ENCODE measurements around the gene SCN8A. TPM values are rescaled to one million over a fixed set of nuclear protein-coding genes. Genes with fewer than 3 reads are reported as not detected.
"Not testable (repeated sequence)": the region's sequence is repeated elsewhere in the genome, so short reads cannot be mapped to it uniquely, and the experiment has no call there.

Gene SCN8A
- total and polyA plus RNA-seq, 3 donors from 2014 or later = 4.8 to 15.3 (median 11.0) TPM

- Histone ChIP-seq H3K27ac (no peak overlapping the region), H3K27me3 (no peaks in the 10 kb centered on the region), H3K4me1 (no peaks in the 10 kb centered on the region), H3K4me3 (no peak overlapping the region), H3K36me3 (ENCODE audit: low read depth, missing control alignments) (no peaks in the 10 kb centered on the region), H3K9me3 (no peaks in the 10 kb centered on the region)
- intact Hi-C loops (cut with DNase I; ENCODE audit: low total_unique reads) = no loop called here
- DNase-seq = no peak
- TF ChIP-seq CTCF (IDR thresholded peaks at IDR 0.05) (no peak), POLR2A (IDR thresholded peaks at IDR 0.05) (no peak)
- 78% methylated on average over 4 of the region's 4 CpGs for whole genome bisulfite sequencing, 2 donors
Measured at GRCh38 chr12:51598156-51598555, 7.1 kb downstream of the SCN8A start.

GRCh38 chr12:51600721-51601120, 9.7 kb downstream of the SCN8A start:
- 76 to 82% methylated on average over 1 of the region's 1 CpG for WGBS, 2 donors
- Histone ChIP-seq H3K4me3 (no peak overlapping the region), H3K36me3 (ENCODE audit: low read depth, missing control alignments) (no peaks in the 10 kb centered on the region), H3K27me3 (no peaks in the 10 kb centered on the region), H3K4me1 (no peaks in the 10 kb centered on the region), H3K27ac (no peak overlapping the region), H3K9me3 (no peaks in the 10 kb centered on the region)
- DNase-seq = no peak
- intact Hi-C loops (cut with DNase I; ENCODE audit: low total_unique reads) = no loop called here
- TF ChIP-seq CTCF (IDR thresholded peaks at IDR 0.05) = no peak
- TF ChIP-seq POLR2A (IDR thresholded peaks at IDR 0.05) = no peak

- Histone ChIP-seq H3K4me1 (no peaks in the 10 kb centered on the region), H3K4me3 (no peak overlapping the region), H3K9me3 (no peaks in the 10 kb centered on the region), H3K27ac (no peak overlapping the region), H3K27me3 (no peaks in the 10 kb centered on the region), H3K36me3 (ENCODE audit: low read depth, missing control alignments) (no peaks in the 10 kb centered on the region)
- TF ChIP-seq CTCF (IDR thresholded peaks at IDR 0.05) (no peak), POLR2A (IDR thresholded peaks at IDR 0.05) (no peak)
- DNase-seq = no peak
- intact Hi-C loops (cut with DNase I; ENCODE audit: low total_unique reads) = no loop called here
Measured at GRCh38 chr12:51601241-51601640, 10.2 kb downstream of the SCN8A start.

- H3K36me3 ChIP-seq (ENCODE audit: low read depth, missing control alignments); H3K4me3 ChIP-seq; intact Hi-C loops (cut with DNase I; ENCODE audit: low total_unique reads); H3K9me3 ChIP-seq; H3K4me1 ChIP-seq; DNase-seq; H3K27ac ChIP-seq; H3K27me3 ChIP-seq: not testable (repeated sequence)
- WGBS, 2 donors = 85 to 95% methylated on average over 1 of the region's 1 CpG
Measured at GRCh38 chr12:51605896-51606295, 14.9 kb downstream of the SCN8A start.

- H3K9me3 ChIP-seq; H3K4me3 ChIP-seq; intact Hi-C loops (cut with DNase I; ENCODE audit: low total_unique reads); H3K36me3 ChIP-seq (ENCODE audit: low read depth, missing control alignments); H3K4me1 ChIP-seq; DNase-seq; H3K27me3 ChIP-seq; H3K27ac ChIP-seq: not testable (repeated sequence)
- WGBS, 2 donors = 79 to 91% methylated on average over 2 of the region's 2 CpGs
Measured at GRCh38 chr12:51607197-51607596, 16.2 kb downstream of the SCN8A start.

- no peaks in the 10 kb centered on the region for H3K36me3 ChIP-seq (ENCODE audit: low read depth, missing control alignments)
- H3K27ac ChIP-seq = no peak overlapping the region
- intact Hi-C loops (cut with DNase I; ENCODE audit: low total_unique reads) = no loop called here
- H3K4me1 ChIP-seq = no peaks in the 10 kb centered on the region
- TF ChIP-seq POLR2A (IDR thresholded peaks at IDR 0.05) (no peak), CTCF (IDR thresholded peaks at IDR 0.05) (no peak)
- no peak overlapping the region for H3K4me3 ChIP-seq
- 90 to 96% methylated on average over 4 of the region's 4 CpGs for WGBS, 2 donors
- no peaks in the 10 kb centered on the region for H3K9me3 ChIP-seq
- H3K27me3 ChIP-seq = no peaks in the 10 kb centered on the region
- DNase-seq = no peak
Measured at GRCh38 chr12:51620448-51620847, 29.4 kb downstream of the SCN8A start.

Data from testis (tissue), 3 donors.